Measurements from ENCODE around the gene CREB5. TPM values are rescaled to one million over a fixed set of nuclear protein-coding genes. Genes with fewer than 3 reads are reported as not detected.
"Not testable (repeated sequence)": the region's sequence is repeated elsewhere in the genome, so short reads cannot be mapped to it uniquely, and the experiment has no call there.

The CREB5 gene
- total RNA-seq, 2 donors from 2014 or later = 0.72 TPM; not detected in 1

DNA sequence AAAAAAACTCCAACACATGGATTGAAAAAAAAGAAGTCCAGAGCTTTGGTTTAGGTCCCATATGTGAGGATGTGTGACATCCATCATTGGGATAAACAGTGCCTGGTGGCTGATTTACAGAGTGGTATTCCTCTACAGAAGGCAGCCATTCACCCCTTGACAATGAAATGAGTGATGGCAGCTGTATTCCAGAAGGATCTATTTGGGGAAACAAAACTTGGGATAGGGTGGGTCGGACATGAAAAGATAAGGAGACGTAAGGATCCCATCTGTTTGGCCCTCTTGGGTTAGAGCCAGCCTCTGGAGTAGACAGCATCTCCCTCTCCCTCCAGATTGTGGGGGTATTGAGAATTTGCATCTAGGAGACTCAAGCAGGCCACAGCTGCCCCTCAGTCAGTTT, 15.2 kb upstream of the CREB5 start:
- Mint-ChIP-seq H3K36me3 (no peaks in the 10 kb centered on the region), H3K9me3 (no peaks in the 10 kb centered on the region), H3K27ac (no peak overlapping the region)
- DNase-seq (ENCODE audit: low spot score in 2 of 2) (no peak), ATAC-seq (no peak)

DNA sequence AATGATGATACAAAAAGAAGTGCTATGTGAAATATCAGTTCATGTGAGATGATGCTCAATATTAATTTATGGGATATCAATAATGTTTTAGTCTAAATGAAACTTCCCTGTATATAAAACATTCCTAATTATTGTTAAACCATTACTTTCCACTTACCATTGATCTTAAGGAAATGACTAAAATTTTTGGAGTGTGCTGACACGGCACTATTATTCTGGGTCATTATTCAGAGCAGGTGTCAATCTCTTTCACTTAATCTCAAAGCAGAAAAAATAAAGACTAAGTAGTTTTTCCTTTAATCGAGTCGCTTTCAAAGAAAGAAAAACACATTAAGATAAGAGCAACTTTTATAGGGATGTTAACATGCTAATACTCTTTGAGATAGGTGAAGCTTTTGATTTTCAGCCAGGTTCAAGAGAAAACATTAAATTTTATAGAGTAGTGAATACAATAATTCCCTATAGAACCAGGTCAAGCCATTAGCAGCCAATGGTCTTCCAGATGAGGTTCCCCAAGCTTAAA, 11.4 kb upstream of the CREB5 start:
- DNase-seq (ENCODE audit: low spot score in 2 of 2) = no peak
- H3K36me3 Mint-ChIP-seq = no peaks in the 10 kb centered on the region
- ATAC-seq = no peak
- no peak overlapping the region for H3K27ac Mint-ChIP-seq
- no peaks in the 10 kb centered on the region for H3K9me3 Mint-ChIP-seq

DNA sequence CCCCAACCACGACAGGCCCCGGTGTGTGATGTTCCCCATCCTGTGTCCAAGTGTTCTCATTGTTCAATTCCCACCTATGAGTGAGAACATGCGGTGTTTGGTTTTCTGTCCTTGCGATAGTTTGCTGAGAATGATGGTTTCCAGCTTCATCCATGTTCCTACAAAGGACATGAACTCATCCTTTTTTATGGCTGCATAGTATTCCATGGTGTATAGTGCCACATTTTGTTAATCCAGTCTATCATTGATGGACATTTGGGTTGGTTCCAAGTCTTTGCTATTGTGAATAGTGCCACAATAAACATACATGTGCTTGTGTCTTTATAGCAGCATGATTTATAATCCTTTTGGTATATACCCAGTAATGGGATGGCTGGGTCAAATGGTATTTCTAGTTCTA, 10.8 kb upstream of the CREB5 start:
- H3K36me3 Mint-ChIP-seq; H3K27ac Mint-ChIP-seq; DNase-seq (ENCODE audit: low spot score in 2 of 2); H3K9me3 Mint-ChIP-seq; ATAC-seq: not testable (repeated sequence)

DNA sequence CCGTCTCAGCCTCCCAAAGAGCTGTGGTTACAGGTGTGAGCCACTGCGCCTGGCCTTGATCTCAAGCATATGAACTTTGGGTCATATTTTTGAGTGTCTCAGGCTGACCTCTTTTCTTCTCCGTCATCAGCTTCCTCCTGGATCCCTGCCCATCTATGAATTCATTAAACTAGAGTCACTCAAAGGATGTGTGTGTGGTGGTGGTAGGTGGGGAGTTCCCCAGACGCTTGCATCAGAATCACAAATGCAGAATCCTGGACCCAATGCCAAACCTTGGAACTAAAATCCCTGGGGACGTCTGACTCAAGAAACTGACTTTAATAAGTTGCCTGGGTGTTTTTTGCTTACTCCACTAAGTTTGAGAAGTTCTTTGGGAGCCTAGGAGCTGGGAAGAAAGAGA, 6.7 kb upstream of the CREB5 start:
- no peak overlapping the region for H3K27ac Mint-ChIP-seq
- peaks cover 0 to 5% of the 10 kb centered on the region in 2 donors for H3K36me3 Mint-ChIP-seq
- H3K9me3 Mint-ChIP-seq = no peaks in the 10 kb centered on the region
- ATAC-seq (peak in 1 of 2 donors; percentile 46), DNase-seq (ENCODE audit: low spot score in 2 of 2) (no peak)

DNA sequence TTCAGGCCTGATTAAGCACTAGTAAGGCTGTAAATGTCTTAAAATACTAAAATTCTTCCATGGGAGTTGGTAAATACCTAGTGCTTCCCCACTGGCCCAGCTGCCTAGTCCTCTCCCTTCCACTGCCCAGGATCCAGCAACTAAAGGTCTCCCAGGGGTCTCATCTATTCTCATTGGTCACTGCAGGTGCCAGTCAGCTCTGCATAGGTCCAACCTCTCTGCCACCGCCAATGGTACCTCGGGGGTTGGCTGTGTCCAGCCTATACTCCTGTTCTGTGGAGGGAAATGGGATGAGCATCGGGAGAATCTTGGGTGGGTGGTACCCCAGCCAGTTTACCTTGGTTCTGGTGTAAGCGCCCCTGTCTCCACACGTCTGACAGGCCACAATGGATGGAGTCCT, 6.1 kb upstream of the CREB5 start:
- ATAC-seq = no peak
- no peak for DNase-seq (ENCODE audit: low spot score in 2 of 2)
- no peaks in the 10 kb centered on the region for H3K9me3 Mint-ChIP-seq
- no peak overlapping the region for H3K27ac Mint-ChIP-seq
- H3K36me3 Mint-ChIP-seq = peaks cover 0 to 5% of the 10 kb centered on the region in 2 donors

DNA sequence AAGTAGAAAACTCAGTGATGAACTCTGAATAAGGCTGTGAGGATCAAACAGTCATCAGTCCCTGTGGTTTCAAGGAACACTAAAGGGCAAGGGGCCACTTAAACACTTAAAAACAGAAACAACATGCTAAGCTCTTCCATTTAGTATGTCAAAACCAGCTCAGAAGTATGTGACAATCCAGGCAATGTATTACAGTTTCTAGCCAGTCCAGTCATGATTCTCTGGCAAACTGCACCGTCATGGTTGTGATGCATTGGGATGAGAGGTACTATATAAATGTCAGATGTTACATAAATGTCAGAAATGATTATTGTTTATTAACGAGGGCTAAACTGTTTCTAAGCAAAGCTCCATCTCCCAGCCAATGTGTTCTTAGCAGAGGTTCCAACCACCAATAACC, 4.7 kb upstream of the CREB5 start:
- Mint-ChIP-seq H3K27ac (no peak overlapping the region), H3K36me3 (peaks cover 0 to 5% of the 10 kb centered on the region in 2 donors), H3K9me3 (no peaks in the 10 kb centered on the region)
- no peak for ATAC-seq
- DNase-seq (ENCODE audit: low spot score in 2 of 2) = no peak

DNA sequence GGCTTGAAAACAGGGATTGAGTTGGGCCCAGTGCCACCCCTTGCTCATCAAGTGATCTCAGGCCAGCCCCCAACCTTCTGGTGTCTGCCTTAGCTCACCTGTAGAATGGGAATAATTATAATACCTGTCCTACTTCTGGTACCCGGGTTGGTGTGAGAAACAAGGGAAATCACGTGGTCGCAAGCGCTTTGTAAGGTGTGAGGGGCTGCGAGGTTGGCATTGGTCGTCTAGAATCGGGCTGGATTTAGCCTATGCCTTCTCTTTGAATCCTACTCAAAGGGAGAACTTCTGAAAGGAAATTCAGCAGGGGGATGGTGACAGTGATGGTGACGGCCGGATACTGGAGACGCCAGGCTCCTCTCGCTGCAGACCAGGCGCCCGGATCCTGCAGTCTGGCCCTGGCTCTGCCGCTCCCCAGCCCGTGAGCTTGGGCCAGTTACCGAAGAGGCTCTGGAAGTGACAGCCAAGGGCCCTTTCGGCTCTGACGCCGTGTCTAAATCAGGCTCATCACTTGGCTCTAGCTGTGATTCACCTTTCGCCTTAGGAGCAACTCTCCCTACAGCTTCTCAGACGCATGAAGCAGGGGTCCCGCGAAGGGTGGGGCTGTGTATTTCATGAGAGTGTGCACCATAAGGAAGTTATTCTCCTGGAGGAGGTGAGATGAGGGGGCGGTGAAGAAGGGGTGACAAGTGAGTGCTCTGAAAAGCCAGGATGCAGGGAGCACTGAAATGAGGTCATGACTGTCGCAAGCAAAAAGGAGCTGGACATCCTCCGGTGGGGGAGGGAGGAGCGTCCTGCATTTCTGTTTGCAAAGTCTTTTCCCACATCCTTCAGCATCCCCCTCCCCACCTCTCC, 4.0 kb upstream of the CREB5 start:
- DNase-seq (ENCODE audit: low spot score in 2 of 2) (no peak), ATAC-seq (peak; percentile 14 to 18)
- Mint-ChIP-seq H3K9me3 (no peaks in the 10 kb centered on the region), H3K36me3 (peaks cover 0 to 5% of the 10 kb centered on the region in 2 donors), H3K27ac (no peak overlapping the region)

DNA sequence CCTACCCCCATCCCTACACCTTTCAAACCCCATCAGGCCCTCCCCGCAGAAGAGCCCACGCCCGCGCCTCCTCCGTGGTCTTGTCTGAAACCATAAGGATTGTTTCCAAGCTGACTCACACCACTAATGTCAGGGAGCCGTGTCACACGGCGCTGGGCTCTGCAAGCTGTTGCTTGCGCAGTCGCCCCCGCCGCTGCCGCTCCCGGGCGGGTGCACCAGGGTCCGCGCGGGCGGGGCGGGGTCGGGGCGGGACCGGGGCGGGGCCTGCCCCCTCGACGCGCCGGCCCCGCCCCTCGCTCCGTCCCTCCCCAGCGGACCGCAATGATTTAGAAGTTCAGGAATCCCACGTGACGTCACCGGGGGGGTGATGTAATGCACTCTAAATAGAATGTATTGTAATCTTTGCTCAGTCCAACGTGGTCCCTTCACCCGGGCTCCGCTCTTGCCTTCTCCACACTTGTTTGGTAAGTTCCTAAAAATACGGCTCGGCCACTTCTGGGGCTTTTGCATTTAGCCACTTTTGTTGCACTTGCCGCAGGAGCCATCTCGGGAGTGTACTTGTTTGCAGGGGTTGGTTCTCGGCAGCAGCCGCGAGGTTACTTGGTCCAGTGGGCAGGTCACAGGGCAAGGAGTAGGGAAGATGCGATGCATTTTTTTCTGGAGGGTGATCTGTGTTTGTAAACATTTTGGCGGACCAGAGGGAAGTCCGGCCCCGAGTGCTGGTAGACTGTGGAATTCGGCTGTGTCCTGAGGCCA, 3.2 kb upstream of the CREB5 start:
- no peaks in the 10 kb centered on the region for H3K9me3 Mint-ChIP-seq
- peak overlapping the region; percentile 76 to 88 for H3K27ac Mint-ChIP-seq
- DNase-seq (ENCODE audit: low spot score in 2 of 2) (peak; percentile 60 to 63), ATAC-seq (peak; percentile 84 to 86)
- peaks cover 0 to 5% of the 10 kb centered on the region in 2 donors for H3K36me3 Mint-ChIP-seq

DNA sequence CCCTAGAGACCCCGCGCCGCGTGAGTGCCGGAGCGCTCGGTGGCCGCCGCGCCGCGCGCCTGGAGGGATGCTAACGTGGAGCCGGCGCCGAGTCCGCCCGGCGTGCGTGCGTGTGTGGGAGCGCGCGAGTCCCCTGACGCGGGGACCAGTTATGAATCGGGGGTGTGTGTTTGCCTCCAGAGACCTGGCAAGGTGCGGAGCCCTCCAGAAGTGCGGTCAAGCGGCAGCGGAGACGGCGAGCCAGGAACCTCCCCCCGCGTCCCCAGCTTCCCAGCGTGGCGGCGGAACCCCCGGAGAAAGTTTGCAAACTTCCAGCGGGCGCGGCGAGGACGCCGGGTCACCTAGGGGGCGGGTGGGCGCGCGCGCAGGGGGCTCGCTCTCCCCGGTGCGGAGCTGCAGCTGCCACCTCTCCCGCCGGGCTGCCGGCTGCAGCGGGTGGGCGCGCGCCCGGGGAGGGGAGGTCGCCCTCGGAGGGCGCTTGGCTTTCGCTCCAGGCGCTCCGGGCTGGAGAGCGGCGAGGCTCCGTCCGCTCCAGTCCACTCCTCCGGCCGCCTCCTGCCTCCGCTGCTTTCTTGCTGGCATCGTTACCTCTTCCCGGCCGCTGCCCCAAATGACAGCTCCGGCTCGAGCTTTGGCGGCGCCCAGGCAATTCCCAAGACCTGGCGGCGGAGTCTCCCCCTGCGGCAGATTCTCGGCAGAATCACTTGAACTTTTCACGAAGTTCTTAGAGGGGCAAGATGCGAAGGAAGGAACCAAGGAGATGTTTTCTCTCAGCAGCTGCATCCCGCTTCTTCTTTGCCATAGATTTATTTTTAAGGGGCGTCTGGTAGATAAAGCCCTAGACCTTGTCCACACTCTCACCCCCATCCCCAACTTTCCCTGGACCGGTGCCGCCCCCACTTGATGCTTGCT, 2.3 kb upstream of the CREB5 start:
- ATAC-seq (peak; percentile 7 to 11), DNase-seq (ENCODE audit: low spot score in 2 of 2) (no peak)
- peaks cover 0 to 5% of the 10 kb centered on the region in 2 donors for H3K36me3 Mint-ChIP-seq
- H3K9me3 Mint-ChIP-seq = no peaks in the 10 kb centered on the region
- peak overlapping the region; percentile 76 to 88 for H3K27ac Mint-ChIP-seq

DNA sequence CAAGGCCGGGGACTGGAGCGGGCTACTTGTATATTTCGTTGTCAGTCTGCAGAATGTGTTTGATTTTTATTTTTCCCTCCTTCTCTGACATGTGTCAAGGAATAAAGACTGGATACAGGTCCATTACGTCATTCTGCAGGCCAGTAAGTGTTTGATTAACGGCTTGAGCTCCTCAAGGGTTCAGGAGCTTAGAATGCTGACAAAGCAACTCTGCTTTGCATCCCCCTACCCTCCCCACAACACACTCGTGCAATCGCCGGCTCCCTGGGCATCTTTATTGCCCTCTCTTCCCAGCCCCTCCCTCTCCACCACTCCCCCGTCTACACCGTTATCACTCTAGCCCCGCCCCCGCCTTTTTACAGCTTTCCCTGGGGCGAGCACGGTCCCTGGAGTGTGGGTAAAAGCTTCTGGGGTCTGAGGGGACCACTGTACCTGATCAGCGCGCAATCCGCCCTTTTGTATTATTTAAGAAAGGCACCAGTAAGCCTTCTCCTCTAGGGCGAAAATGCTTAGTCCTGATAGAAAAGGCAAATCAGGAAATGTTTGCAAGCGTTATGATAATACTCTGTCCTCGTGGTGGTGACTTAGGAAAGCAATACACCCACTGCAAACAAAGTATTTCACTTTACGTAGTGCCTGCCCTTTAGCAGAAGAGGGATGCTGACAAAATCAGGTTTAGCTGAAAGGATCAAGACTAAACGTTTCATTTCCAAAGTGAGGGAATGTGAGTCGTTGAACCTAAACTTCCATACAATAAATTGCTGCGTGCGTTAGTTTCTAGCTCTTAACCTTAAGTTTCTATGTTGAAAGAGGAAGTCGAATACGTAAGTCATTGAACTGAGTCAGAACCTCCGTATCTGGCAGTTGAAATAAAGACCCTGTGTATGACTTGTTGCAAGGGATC, 1.4 kb upstream of the CREB5 start:
- ATAC-seq (peak in 1 of 2 donors; percentile 29), DNase-seq (ENCODE audit: low spot score in 2 of 2) (no peak)
- Mint-ChIP-seq H3K27ac (no peak overlapping the region), H3K9me3 (no peaks in the 10 kb centered on the region), H3K36me3 (peaks cover 0 to 5% of the 10 kb centered on the region in 2 donors)

DNA sequence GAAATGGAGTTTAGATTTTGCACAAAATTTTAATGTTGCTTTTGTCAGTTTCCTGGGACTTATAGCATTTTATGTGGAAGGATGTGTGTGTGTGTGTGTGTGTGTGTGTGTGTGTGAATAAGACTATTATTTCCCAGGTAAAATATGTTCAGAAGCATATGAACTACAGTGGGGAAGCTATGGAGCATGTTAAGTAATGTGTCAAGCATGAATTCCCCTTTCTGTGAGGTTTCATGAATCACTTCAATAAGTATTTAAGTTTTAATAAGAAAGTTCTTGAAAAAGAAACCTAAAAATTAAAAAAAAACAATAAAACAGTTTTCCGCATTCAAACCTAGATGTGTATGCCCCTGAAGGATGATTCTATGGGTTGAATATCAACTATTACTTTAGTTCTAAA, 693 bp downstream of the CREB5 start:
- Mint-ChIP-seq H3K36me3 (peaks cover 0 to 5% of the 10 kb centered on the region in 2 donors), H3K9me3 (no peaks in the 10 kb centered on the region), H3K27ac (peak overlapping the region in 1 of 2 donors; percentile 40)
- DNase-seq (ENCODE audit: low spot score in 2 of 2) = no peak
- no peak for ATAC-seq

DNA sequence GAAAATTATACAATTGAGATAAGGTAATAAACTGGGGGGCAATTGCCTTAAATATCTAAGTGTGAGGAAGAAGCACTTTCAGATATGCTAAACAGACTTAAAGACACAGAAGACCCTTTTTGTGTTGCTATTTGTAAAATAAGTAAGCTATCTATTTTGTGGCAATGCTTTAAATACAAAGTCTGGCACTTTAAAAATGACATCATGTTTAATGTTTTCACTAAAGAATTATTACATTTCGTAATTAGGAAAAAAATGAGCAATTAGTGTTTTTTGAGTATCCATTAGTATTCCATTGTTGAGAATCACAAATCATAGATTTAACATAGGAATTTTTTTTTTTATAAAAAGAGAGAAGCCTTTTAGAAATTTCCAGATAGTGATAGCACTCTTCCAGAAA, 2.1 kb downstream of the CREB5 start:
- DNase-seq (ENCODE audit: low spot score in 2 of 2) (no peak), ATAC-seq (no peak)
- Mint-ChIP-seq H3K27ac (no peak overlapping the region), H3K36me3 (peaks cover 0 to 1% of the 10 kb centered on the region in 2 donors), H3K9me3 (no peaks in the 10 kb centered on the region)

DNA sequence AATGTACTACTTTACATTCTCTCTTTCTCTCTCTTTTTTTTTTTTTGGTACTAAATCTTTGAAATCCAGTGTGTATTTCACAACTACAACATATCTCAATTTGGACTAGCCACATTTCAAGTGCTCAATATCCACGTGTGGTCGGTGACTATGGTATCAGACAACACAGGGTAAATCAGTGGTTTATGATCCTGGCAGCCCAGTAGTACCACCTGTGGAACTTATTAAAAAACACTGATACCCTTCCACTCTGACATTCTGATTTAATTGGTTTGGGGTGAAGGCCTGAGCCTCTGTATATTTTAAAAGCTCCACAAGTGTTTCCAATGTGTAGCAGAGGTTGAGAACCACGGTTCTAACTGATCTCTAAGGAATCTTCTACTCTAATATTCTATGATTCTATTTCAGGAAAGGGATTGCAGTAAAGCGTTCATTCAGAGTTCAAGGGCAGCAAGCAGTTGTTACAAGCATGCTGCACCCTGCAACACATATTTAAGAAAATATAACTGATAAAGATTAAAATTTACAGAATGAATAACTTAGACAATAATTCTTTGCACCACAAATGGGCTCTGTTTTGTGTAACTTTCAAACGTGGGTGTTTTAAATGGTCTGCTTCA, 5.1 kb downstream of the CREB5 start:
- H3K27ac Mint-ChIP-seq = no peak overlapping the region
- ATAC-seq (no peak), DNase-seq (ENCODE audit: low spot score in 2 of 2) (no peak)
- no peaks in the 10 kb centered on the region for H3K9me3 Mint-ChIP-seq
- H3K36me3 Mint-ChIP-seq = no peaks in the 10 kb centered on the region

DNA sequence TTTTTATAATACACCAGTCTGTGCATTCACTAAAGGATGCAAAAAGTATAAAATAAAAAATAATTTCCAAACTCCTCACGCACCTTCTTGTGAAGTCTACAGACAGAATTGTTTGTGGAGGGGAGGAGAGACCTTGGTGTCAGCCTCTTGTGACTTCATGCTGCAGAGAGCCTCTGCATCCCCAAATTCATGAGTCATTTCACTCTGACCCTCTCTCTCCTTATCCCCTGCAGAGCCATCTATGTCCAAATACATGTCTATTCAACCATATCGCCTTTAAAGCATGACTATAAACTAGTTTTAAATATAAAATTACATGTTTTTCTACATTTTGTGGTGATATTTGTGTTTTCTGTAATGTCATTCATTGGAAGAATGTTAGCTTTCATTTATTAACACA, 6.0 kb downstream of the CREB5 start:
- no peak for DNase-seq (ENCODE audit: low spot score in 2 of 2)
- Mint-ChIP-seq H3K9me3 (no peaks in the 10 kb centered on the region), H3K27ac (no peak overlapping the region), H3K36me3 (no peaks in the 10 kb centered on the region)
- ATAC-seq = no peak

DNA sequence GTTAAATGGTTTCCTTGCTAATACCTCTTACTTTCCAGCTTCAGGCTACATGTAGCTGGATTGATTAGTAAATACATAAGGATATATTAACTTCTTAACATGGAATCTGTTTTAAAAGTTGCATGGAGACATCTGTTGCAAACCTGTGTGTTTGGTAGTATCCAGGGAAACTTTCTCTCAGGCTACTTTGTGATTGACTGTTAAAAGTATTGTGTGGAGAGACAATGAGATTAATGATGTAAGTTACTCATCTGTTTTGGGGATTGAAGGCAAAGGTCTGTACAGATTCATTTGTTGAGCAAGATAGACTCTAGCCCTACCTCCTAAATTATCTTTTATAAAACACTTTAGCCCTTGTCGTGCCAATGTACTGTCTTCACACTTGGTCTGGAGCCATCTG, 6.6 kb downstream of the CREB5 start:
- Mint-ChIP-seq H3K9me3 (no peaks in the 10 kb centered on the region), H3K36me3 (no peaks in the 10 kb centered on the region), H3K27ac (no peak overlapping the region)
- DNase-seq (ENCODE audit: low spot score in 2 of 2) = no peak
- no peak for ATAC-seq
